DMS 273 (cell line): ENCODE results near the gene ARVCF.
A peak's percentile ranks its signal among the peaks of the same experiment; 100 is the strongest.

Experiments used
- DNase-seq: peaks from one replicate; lab custom pipeline; 2025; ENCODE audit not compliant: unreplicated experiment; lab: John Stamatoyannopoulos, UW

ARVCF gene

GRCh38 chr22:20031732-20032406, 15.2 kb upstream of the ARVCF start:
- DNase-seq, result no peak

DNA sequence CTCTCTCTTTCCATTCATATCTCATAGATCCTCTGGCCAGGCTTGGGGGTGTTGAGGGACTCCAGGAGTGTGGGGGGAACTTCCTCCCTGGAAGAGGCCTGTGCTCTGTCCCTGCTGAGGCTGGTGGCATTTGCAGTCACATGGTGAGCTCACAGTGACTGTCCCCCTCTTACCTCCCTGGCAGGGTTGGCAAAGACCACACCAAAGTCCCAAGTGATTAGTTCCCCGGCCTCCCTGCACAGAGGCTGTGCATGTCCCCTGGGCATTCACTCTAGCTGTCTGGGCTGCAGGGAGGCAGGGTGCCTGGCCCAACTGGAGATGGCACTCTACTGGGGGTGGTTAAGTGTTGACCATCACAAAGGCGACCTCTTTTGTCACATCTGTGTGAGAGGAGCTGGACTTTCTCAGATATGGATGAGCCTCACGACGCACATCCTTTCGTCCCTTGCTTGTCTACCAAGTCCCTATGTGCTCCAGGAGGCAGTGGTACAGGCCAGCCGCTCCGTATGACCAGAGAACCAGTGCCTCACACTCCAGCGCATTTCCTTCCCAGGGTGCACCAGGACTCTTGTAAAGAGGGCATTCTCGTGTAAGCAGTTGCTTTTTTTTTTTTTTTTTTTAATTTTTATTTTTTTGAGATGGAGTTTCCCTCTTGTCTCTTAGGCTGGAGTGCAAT, 13.1 kb upstream of the ARVCF start:
- no peak for DNase-seq

DNA sequence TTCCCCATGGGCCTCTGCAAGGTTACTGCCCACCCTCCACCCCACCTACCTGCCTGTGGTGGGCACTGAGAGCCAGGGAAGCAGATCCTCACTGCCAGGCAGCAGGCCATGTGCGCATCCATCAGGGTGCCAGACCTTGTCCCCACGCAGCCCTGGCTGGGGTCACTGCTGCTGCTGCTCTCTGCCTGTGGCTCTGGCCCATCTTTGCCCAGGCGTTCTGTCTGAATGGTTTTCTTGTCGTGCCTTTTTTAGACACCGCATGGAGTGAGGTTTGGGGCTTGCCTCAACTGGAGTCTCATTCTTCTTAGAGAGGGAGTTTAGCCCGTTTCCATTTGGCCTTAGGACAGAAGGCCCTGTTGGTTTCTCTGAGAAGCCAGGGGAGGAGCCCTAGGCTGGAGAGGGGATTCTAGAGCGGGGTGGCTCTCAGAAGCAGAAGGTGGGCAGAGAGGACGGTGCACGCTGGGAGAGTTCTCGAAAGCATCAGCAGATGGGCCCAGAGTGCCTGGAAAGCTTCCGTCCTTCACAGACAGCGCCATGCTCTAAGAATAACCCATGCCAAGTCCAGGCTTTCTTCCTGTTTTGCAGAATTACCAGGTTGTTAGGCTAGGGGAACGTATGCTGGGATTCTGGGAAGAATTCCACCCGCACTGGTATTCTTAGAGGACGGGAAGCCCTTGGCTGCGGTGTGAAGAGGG, 12.4 kb upstream of the ARVCF start:
- DNase-seq, result no peak

GRCh38 chr22:20027966-20028854, 11.6 kb upstream of the ARVCF start:
- DNase-seq, result peak; percentile 49

DNA sequence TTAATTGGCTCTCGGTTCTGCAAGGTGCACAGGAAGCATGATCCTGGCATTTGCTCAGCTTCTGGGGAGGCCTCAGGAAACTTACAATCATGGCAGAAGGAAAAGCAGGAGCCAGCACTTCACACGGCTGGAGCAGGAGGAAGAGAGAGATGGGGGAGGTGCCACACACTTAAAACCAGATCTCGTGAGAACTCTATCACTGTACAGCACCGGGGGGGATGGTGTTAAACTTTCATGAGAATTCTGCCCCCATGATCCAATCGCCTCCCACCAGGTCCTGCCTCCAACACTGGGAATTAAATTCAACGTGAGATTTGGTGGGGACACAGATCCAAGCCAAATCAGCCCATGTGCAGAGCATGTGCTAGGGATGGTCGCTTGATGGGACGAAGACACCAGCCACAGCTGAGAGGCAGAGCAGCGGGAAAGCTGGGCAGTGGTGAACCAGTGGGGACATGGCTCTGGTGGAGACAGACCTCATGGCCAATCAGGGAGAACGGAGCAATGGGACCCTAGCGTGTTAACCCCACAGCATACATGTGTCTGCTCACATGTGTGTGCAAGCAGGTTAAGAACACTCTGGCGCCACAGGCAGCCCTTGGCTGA, 10.5 kb upstream of the ARVCF start:
- no peak for DNase-seq

DNA sequence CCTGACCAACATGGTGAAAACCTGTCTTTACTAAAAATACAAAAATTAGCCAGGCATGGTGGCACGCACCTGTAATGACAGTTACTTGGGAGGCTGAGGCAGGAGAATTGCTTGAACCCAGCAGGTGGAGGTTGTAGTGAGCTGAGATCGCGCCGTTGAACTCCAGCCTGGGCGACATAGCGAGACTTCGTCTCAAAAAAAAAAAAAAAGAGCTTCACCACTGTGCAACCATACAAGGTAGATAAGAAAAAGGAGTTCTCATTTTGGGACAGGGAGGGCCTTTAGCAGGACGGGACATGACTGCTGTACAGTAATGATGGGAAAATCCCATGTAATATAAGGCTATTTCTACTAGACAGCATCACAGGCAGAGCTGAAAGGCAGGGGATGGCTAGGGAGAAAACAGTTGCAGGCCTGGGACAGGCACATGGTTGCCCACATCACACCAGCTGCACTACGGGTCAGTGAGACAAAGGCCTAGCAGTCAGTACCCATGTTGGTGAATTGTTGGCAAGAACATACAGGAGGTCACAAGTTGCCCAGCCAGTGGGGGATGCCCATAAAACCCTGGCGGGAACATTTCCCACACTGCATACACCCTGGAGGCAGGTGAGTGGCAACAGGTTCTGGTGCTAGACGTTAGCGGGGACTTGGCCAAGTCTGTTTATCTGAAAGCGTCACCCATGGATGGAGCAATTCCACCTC, 9.7 kb upstream of the ARVCF start:
- no peak for DNase-seq

GRCh38 chr22:20025401-20026203, 9.0 kb upstream of the ARVCF start:
- no peak for DNase-seq

DNA sequence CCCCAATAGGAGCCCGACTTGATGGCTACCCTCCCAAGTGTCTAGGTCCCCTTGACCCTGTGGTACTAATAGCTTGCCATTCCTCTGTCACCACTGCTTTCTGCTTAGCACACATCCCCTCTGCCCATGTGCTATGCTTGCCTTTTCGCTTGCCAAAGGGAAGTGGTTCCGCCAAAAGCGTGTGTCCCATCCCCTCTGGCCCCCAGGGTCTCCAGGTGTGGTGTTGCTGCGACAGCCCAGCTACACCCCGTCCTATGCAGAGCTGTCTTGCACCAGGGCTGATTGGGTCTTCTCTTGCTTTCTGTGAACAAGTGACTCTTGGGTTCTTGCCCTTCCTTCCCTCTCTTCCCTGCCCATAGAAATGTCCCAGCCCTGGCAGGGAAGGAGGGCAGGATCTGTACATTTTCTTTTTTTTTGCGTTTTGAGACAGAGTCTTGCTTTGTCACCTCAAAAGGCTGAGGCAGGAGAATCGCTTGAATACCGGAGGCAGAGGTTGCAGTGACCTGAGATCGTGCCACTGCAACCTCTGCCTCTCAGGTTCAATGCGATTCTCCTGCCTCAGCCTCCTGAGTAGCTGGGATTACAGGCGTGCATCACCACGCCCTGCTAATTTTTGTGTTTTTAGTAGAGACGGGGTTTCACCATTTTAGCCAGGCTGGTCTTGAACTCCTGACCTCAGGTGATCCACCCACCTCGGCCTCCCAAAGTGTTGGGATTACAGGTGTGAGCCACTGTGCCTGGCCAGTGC, 8.2 kb upstream of the ARVCF start:
- DNase-seq, result no peak

- DNase-seq, result no peak
Observed at GRCh38 chr22:20024225-20024624, 7.6 kb upstream of the ARVCF start.

GRCh38 chr22:20022978-20023613, 6.5 kb upstream of the ARVCF start:
- DNase-seq, result no peak

DNA sequence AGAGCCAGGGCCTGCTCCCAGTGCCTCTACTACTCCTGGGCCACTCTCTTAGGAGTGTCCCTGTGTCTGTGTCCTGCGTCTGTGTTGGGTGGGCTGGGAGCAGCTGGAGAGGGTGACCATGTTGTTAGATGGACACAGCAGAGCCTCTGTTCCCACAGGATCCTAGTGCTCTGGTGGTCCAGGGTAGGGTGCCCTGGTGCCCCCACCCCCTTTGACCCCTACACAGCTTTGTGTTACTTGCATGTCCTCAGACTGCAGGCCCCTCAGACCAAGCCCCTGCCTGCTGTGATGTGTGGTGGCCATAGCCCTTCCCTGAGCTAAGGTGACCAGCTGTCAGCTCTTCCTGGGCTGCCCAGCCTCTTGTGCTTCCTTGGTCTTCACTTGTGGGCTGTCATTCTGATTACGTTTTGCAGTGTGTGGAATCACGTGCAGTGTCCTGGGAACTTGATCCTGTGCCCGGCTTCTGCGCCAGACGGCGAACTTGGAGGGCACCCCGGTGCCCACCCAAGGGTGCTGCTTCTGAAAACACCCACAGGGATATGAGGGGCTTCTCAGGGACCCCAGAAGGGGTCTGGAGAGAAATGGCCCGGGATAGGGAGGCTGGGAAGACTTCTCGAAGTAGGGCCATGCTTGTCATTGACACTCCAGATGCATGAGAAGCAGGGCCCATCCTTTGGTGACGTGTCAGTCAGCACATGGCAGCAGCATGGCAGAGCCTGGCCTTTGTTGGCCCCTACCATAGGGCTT, 5.8 kb upstream of the ARVCF start:
- no peak for DNase-seq

DNA sequence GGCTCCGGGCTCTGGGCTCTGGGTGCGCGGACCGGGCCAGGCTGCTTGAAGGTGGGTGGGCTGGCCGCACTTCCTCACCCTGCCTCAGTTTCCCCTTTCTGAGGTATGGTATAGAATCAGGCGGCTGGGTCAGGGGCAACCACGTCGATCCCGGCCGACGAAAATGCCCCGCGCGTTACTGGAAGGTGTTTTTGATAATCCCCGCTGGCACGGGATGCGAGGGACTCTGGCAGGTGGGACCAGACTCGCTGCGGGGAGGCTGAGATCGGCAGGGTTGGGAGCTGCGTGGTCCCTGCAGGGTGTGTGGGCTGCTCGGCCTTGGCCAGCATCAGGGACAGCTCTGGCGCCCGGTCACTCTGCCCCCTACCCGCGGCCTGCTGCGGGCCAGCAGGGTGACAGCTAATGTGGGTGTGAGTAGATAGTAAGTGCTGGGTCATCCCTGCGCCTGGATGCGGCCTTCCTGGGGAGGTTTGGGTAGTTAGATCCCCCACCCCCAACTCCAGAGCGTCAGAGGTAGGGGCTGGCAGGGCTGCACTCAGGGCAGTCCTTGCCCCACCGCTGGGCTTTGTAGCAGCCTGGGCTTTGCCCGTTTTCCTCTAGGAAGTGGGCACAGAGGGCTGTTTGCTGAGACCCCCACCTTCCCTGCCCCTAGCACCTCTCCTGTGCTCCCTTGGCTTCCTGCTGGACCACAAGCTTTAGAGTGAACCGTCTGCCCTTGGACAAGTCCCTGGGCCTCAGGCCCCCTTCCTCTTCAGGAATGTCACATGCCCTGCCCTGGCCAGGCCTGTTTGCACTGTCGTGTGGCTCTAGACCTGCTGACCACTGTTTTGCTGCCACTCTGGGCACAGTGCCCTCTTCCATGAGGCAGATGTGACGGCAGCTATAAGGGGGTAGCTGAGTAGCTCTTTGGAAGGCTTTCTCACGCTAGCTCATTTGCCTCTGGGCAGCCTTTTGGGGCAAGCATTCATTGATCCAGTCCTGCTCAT, 4.9 kb upstream of the ARVCF start:
- DNase-seq, result peak; percentile 41

GRCh38 chr22:20020533-20021195, 4.0 kb upstream of the ARVCF start, which contains the start of gene TANGO2:
TSS of gene TANGO2 (plus strand) at chr22:20021110. CDS start at chr22:20036799, 15,689 bp downstream.
- peak; percentile 96 for DNase-seq

GRCh38 chr22:20019661-20020532, 3.3 kb upstream of the ARVCF start:
- no peak for DNase-seq

- DNase-seq, result no peak
Observed at GRCh38 chr22:20018001-20018400, 1.4 kb upstream of the ARVCF start.
